Measurements from ENCODE around the gene B3GNT9. TPM values are rescaled to one million over a fixed set of nuclear protein-coding genes. Genes with fewer than 3 reads are reported as not detected.

Gene B3GNT9
- total RNA-seq, 1 donor from 2014 or later, result 1.0 TPM

DNA sequence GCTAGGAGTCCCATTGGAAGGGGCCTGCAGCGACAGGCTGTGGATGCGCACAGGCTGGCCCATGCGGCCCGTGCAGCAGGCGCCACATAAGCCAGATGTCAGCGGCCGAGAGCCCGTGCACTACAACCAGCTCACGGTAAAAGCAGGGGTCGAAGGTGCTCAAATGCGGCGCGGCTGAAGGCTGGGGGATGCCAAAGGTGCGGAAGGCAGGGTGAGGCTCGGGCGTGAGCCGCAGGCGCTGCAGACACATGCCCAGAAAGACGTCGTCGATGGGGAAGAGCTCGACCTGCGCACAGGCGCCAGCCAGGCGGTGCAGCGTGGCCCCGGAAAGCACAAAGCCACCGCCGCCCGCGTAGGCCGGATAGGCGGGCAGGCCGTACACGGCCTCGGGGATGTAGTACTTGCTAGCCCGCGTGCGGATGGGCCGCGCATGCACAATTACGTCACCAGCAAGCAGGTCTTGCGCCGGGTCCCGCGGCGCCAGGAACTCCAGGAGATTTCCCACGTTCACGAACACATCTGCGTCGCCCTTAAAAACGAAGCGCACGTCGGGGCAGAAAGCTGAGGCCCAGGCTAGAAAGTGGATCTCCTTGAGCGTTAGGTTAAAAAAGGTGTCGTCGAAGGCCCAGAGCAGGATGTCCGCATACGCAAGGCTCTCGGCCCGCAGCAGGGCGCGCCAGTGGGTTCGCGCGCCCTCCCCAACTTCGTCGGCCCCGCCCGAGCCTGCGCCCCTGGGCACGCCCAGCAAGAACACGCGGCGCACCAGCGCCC, 1.3 kb downstream of the B3GNT9 start:
- peaks cover 24% of the 10 kb centered on the region for H3K27me3 Mint-ChIP-seq (ENCODE audit: unreplicated experiment)
- TF ChIP-seq, protein P1, sequence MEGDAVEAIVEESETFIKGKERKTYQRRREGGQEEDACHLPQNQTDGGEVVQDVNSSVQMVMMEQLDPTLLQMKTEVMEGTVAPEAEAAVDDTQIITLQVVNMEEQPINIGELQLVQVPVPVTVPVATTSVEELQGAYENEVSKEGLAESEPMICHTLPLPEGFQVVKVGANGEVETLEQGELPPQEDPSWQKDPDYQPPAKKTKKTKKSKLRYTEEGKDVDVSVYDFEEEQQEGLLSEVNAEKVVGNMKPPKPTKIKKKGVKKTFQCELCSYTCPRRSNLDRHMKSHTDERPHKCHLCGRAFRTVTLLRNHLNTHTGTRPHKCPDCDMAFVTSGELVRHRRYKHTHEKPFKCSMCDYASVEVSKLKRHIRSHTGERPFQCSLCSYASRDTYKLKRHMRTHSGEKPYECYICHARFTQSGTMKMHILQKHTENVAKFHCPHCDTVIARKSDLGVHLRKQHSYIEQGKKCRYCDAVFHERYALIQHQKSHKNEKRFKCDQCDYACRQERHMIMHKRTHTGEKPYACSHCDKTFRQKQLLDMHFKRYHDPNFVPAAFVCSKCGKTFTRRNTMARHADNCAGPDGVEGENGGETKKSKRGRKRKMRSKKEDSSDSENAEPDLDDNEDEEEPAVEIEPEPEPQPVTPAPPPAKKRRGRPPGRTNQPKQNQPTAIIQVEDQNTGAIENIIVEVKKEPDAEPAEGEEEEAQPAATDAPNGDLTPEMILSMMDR (IDR thresholded peaks at IDR 0.05; ENCODE audit: partially characterized antibody, unreplicated experiment), result no peak
- DNase-seq, result no peak
- no peak overlapping the region for H3K27ac Mint-ChIP-seq (ENCODE audit: unreplicated experiment)
- no peak overlapping the region for H3K4me3 Mint-ChIP-seq (ENCODE audit: unreplicated experiment)
- H3K4me1 Mint-ChIP-seq (ENCODE audit: low read depth, unreplicated experiment), result peaks cover 3% of the 10 kb centered on the region
- peaks cover 9% of the 10 kb centered on the region for H3K36me3 Mint-ChIP-seq (ENCODE audit: unreplicated experiment)
- H3K9me3 Mint-ChIP-seq (ENCODE audit: unreplicated experiment), result peaks cover 3% of the 10 kb centered on the region

DNA sequence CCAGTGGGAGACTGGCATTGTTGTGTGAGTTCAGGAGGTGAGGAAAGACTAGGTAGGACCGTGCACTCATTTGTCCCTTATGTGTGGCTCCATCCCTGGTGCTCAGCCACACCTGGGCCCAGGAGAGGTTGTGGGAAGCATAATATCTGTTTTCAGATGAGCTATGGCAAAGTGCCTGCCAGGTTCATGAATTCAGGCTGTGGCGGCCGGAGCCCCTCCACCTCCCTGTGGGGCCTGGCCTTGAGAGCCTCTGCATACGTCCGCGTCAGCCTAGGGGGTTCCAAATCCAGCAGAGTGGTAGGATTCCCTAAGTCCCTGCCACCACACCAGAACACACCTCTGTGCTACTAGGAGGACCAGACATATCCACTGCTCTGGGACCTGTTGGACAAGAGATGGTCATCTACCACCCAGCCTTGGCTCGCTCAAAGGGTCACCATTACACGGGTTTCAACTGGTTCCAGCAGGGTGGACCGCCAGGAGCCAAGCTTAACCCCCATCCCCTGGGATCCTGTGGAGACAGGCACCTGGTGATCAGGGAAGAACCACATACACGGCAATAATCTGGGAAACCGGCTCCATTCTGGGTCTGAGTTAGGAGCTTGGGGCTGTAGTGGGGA, 2.0 kb downstream of the B3GNT9 start:
- H3K27me3 Mint-ChIP-seq (ENCODE audit: unreplicated experiment), result peaks cover 20% of the 10 kb centered on the region
- no peak overlapping the region for H3K27ac Mint-ChIP-seq (ENCODE audit: unreplicated experiment)
- peaks cover 9% of the 10 kb centered on the region for H3K36me3 Mint-ChIP-seq (ENCODE audit: unreplicated experiment)
- TF ChIP-seq, protein P1 (IDR thresholded peaks at IDR 0.05; ENCODE audit: partially characterized antibody, unreplicated experiment), result no peak
- peaks cover 3% of the 10 kb centered on the region for H3K4me1 Mint-ChIP-seq (ENCODE audit: low read depth, unreplicated experiment)
- no peak for DNase-seq
- peaks cover 3% of the 10 kb centered on the region for H3K9me3 Mint-ChIP-seq (ENCODE audit: unreplicated experiment)
- peak overlapping the region; percentile 14 for H3K4me3 Mint-ChIP-seq (ENCODE audit: unreplicated experiment)

DNA sequence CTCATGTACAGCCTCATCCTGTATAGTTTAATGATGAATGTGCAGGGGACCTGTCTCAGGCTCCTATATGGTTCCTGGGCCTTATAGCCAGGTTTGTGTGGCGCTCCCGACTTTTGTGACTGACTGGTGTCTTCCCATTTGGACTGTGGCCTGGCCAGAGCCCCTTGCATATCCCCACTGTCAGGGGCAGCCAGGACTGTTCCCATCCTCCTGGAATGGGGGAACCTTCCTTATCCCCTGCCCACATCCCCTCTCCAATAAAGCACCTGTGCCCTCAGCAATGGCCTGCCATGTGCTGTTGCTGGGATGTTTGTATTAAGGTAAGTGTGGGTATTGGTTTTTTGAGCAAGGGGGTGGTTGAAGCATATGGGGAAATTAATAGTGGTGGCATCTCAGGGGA, 2.6 kb downstream of the B3GNT9 start:
- H3K4me1 Mint-ChIP-seq (ENCODE audit: low read depth, unreplicated experiment), result peaks cover 3% of the 10 kb centered on the region
- H3K9me3 Mint-ChIP-seq (ENCODE audit: unreplicated experiment), result peaks cover 3% of the 10 kb centered on the region
- TF ChIP-seq, protein P1 (IDR thresholded peaks at IDR 0.05; ENCODE audit: partially characterized antibody, unreplicated experiment), result no peak
- H3K27ac Mint-ChIP-seq (ENCODE audit: unreplicated experiment), result no peak overlapping the region
- H3K36me3 Mint-ChIP-seq (ENCODE audit: unreplicated experiment), result peaks cover 9% of the 10 kb centered on the region
- peaks cover 19% of the 10 kb centered on the region for H3K27me3 Mint-ChIP-seq (ENCODE audit: unreplicated experiment)
- no peak for DNase-seq
- peak overlapping the region; percentile 14 for H3K4me3 Mint-ChIP-seq (ENCODE audit: unreplicated experiment)

DNA sequence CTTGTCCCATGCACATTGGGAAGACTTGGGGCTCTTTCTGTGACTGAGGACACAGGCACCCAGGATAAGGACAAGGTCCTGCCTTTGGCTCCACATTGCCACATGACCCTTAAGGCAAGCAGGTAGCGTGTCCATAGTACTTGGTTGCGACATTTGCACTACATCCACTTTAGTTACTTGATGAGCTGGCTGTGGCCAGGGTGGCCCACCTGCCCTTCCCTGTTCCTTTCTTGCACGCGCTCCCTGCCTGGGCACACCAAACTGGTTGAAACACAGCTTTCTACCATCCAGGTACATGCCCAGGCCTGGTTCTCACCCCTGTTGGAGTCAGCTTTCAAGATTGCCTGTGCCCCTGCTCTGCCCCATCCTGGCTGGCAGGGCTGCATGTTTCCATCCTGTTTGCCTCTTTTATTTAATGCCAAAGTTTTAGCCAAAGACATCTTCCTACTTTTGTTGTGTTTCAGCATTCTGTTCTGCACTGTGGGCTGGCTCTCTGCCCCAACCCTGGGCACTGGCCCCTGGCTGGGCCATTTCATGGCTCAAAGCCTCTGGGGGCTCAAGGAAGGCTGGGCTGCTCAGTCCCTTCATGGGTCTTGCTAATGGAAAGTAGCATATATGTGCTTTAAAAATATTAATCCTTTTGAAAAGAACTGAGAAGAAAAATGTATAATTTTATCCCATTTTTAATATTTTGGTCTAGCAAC, 3.2 kb downstream of the B3GNT9 start:
- H3K27ac Mint-ChIP-seq (ENCODE audit: unreplicated experiment), result no peak overlapping the region
- no peak for DNase-seq
- TF ChIP-seq, protein P1 (IDR thresholded peaks at IDR 0.05; ENCODE audit: partially characterized antibody, unreplicated experiment), result no peak
- no peak overlapping the region for H3K4me3 Mint-ChIP-seq (ENCODE audit: unreplicated experiment)
- H3K9me3 Mint-ChIP-seq (ENCODE audit: unreplicated experiment), result peaks cover 2% of the 10 kb centered on the region
- H3K27me3 Mint-ChIP-seq (ENCODE audit: unreplicated experiment), result peaks cover 13% of the 10 kb centered on the region
- peaks cover 6% of the 10 kb centered on the region for H3K36me3 Mint-ChIP-seq (ENCODE audit: unreplicated experiment)
- peaks cover 3% of the 10 kb centered on the region for H3K4me1 Mint-ChIP-seq (ENCODE audit: low read depth, unreplicated experiment)
